CD4-positive, alpha-beta T cell (primary cell): ENCODE data around the gene SH3RF3. TPM values are rescaled to one million over a fixed set of nuclear protein-coding genes. Genes with fewer than 3 reads are reported as not detected.

Source experiments
- ATAC-seq: fragments of 200-7000 bp; cut with Tn5 transposase; one replicate; pipeline ENCODE4 v1.10.0; 2022; ENCODE audit warnings: mild to moderate bottlenecking; ENCODE audit not compliant: poor library complexity
- CTCF ChIA-PET: fragments of 350-600 bp; sonication (Branson Sonifier 250); formaldehyde crosslinking; loops from one replicate; lab custom pipeline; 2021; ENCODE audit warnings: antibody characterized with exemption, inconsistent platforms; lab: Charles Lee
- POLR2A ChIA-PET: fragments of 350-600 bp; sonication (Branson Sonifier 250); formaldehyde crosslinking; loops from one replicate; lab custom pipeline; 2021; ENCODE audit warnings: antibody characterized with exemption, inconsistent platforms; lab: Charles Lee
- DNase-seq, 14 experiments: peaks; one replicate each; pipeline ENCODE4 v3.0.0-alpha.2; 2013 to 2020; ENCODE audit warnings: mixed read lengths in 2 of 14
- H3K27ac ChIP-seq, 2 donors: one replicate each; pipeline versions ENCODE4 v1.5.1 to v1.7.0; 2013; ENCODE audit warnings: low read length in 2 of 2, low read depth in 1 of 2, mild to moderate bottlenecking in 1 of 2
- H3K27me3 ChIP-seq, 2 experiments: 1 replicate in 1 of 2; 2 replicates in 1 of 2; pipeline versions ENCODE4 v1.6.1 to v1.7.0; 2013; ENCODE audit warnings: low read length in 2 of 2, control low read depth in 1 of 2, mild to moderate bottlenecking in 1 of 2, moderate library complexity in 1 of 2; ENCODE audit not compliant: insufficient read depth in 2 of 2, control insufficient read depth in 1 of 2
- H3K36me3 ChIP-seq: one replicate; pipeline ENCODE4 v1.6.1; 2013; ENCODE audit warnings: low read length, control low read depth; ENCODE audit not compliant: insufficient read depth
- H3K4me1 ChIP-seq: one replicate; pipeline ENCODE4 v1.6.1; 2013; ENCODE audit warnings: low read length, control low read depth; ENCODE audit not compliant: insufficient read depth
- H3K4me3 ChIP-seq: one replicate; pipeline ENCODE4 v1.5.1; 2013; ENCODE audit warnings: mild to moderate bottlenecking, low read length, moderate library complexity
- H3K9me3 ChIP-seq, 2 experiments: 1 replicate in 1 of 2; 2 replicates in 1 of 2; pipeline versions ENCODE4 v1.6.1 to v1.7.0; 2013; ENCODE audit warnings: low read length in 2 of 2, mild to moderate bottlenecking in 2 of 2, control low read depth in 1 of 2, moderate library complexity in 1 of 2; ENCODE audit not compliant: control insufficient read depth in 1 of 2, insufficient read depth in 1 of 2
- H3K27ac Mint-ChIP-seq: one replicate; pipeline ENCODE4 v1.8.0; 2020; ENCODE audit warnings: mixed read lengths
- H3K27me3 Mint-ChIP-seq: one replicate; pipeline ENCODE4 v1.8.0; 2021; ENCODE audit warnings: mixed read lengths
- H3K36me3 Mint-ChIP-seq: one replicate; pipeline ENCODE4 v1.8.0; 2021; ENCODE audit warnings: low read depth, mixed read lengths
- H3K4me1 Mint-ChIP-seq: one replicate; pipeline ENCODE4 v1.8.0; 2021; ENCODE audit warnings: low read depth, mixed read lengths
- H3K4me3 Mint-ChIP-seq: one replicate; pipeline ENCODE4 v1.8.0; 2020; ENCODE audit warnings: mild to moderate bottlenecking, mixed read lengths
- H3K9me3 Mint-ChIP-seq: one replicate; pipeline ENCODE4 v1.8.0; 2020; ENCODE audit warnings: mixed read lengths
- CTCF ChIP-seq: fragments of 200-600 bp; IDR thresholded peaks from one replicate; pipeline ENCODE4 v1.8.0; 2022; ENCODE audit warnings: antibody characterized with exemption, mild to moderate bottlenecking
- intact Hi-C, 2 experiments: fragments of 100-400 bp; cut with DNase I in 1 of 2; cut with micrococcal nuclease in 1 of 2; formaldehyde crosslinking; loops; one replicate each; pipeline versions ENCODE4 v1.15.1 to v1.9.0; 2023 to 2025; cut with DNase I, micrococcal nuclease
- total RNA-seq, 174 experiments: library from RNA in 2 of 174; stranded (reverse) in 2 of 174; gene quantifications; one replicate each; pipeline ENCODE4 v1.2.3 and lab custom pipeline; 2021 to 2026

SH3RF3 gene
- total RNA-seq, 2 experiments from 2014 or later, result 5.2 to 5.9 TPM

DNA sequence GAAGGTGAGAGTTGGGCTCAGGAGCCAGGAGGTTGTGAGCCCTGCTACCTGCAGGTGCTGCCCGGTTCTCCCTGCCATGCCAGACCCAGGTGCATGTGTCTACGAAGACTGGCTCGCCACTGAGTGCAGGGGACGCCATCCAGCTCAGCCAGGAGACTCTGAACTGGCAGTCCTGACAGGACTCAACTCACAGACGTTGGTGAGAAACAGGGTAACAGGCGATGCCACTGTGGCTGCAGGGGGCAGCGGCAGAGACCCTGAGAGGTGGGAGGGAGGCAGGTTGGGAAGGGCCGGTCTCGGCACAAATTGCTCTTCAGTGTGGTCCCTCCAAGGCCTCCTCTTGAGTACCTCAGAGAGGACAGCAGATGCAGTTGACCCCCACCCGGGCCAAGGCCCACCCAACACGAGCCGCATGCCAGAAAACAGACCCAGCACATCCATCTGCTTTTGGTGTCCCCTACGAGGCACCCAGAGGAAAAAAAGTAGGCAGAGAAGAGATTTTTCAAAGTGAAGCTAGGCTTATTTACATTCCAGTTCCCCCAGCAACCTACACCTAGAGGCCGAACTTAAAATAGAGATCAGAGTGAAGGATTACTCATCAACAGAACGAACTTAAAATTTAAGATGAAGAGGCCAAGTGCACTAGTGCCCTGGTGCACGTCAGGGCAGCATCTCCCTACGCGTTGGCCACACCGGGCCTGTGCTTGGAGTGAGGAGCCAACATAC is 300.0 kb downstream of the SH3RF3 start:
- no peaks in the 10 kb centered on the region for H3K27me3 Mint-ChIP-seq
- Histone ChIP-seq H3K4me3 (no peak overlapping the region), H3K27ac (no peak overlapping the region), H3K27me3 (no peaks in the 10 kb centered on the region), H3K36me3 (no peaks in the 10 kb centered on the region), H3K4me1 (no peaks in the 10 kb centered on the region), H3K9me3 (no peaks in the 10 kb centered on the region)
- H3K27ac Mint-ChIP-seq, result no peak overlapping the region
- DNase-seq (no peak), ATAC-seq (no peak)
- ChIA-PET CTCF (no interaction called here), POLR2A (no interaction called here)
- TF ChIP-seq CTCF, result no peak
- intact Hi-C loops, result no loop called here
- H3K36me3 Mint-ChIP-seq, result peaks cover 8% of the 10 kb centered on the region
- H3K4me3 Mint-ChIP-seq, result no peak overlapping the region
- no peaks in the 10 kb centered on the region for H3K4me1 Mint-ChIP-seq
- no peaks in the 10 kb centered on the region for H3K9me3 Mint-ChIP-seq

GRCh38 chr2:109429567-109430328 is 300.7 kb downstream of the SH3RF3 start:
- no peak for TF ChIP-seq CTCF
- no peak overlapping the region for H3K4me3 ChIP-seq
- H3K36me3 Mint-ChIP-seq, result peaks cover 8% of the 10 kb centered on the region
- H3K27me3 Mint-ChIP-seq, result no peaks in the 10 kb centered on the region
- intact Hi-C loops, result no loop called here
- H3K36me3 ChIP-seq, result no peaks in the 10 kb centered on the region
- H3K27ac ChIP-seq, result no peak overlapping the region
- CTCF ChIA-PET, result no interaction called here
- H3K4me1 ChIP-seq, result no peaks in the 10 kb centered on the region
- DNase-seq (no peak), ATAC-seq (no peak)
- no peaks in the 10 kb centered on the region for H3K27me3 ChIP-seq
- POLR2A ChIA-PET, result no interaction called here
- H3K4me1 Mint-ChIP-seq, result no peaks in the 10 kb centered on the region
- H3K4me3 Mint-ChIP-seq, result no peak overlapping the region
- no peaks in the 10 kb centered on the region for H3K9me3 ChIP-seq
- H3K27ac Mint-ChIP-seq, result no peak overlapping the region
- no peaks in the 10 kb centered on the region for H3K9me3 Mint-ChIP-seq

GRCh38 chr2:109430329-109430636 is 301.3 kb downstream of the SH3RF3 start:
- H3K9me3 ChIP-seq, result no peaks in the 10 kb centered on the region
- no peak for TF ChIP-seq CTCF
- no peak for DNase-seq
- Mint-ChIP-seq H3K9me3 (no peaks in the 10 kb centered on the region), H3K27me3 (no peaks in the 10 kb centered on the region), H3K4me3 (no peak overlapping the region), H3K36me3 (peaks cover 10% of the 10 kb centered on the region), H3K27ac (no peak overlapping the region), H3K4me1 (no peaks in the 10 kb centered on the region)
- intact Hi-C loops, result no loop called here
- no peaks in the 10 kb centered on the region for H3K36me3 ChIP-seq
- POLR2A ChIA-PET, result no interaction called here
- no peak overlapping the region for H3K27ac ChIP-seq
- no peaks in the 10 kb centered on the region for H3K27me3 ChIP-seq
- no peak for ATAC-seq
- H3K4me3 ChIP-seq, result no peak overlapping the region
- no peaks in the 10 kb centered on the region for H3K4me1 ChIP-seq
- CTCF ChIA-PET, result interaction anchor here (1.6 kb wide), 1 partner anchor 10 kb away, joined by 4 read pairs; no protein-coding TSS in a partner anchor
